Muscle of leg (tissue), 11 donors: ENCODE measurements around the gene MYO15B. TPM values are rescaled to one million over a fixed set of nuclear protein-coding genes. Genes with fewer than 3 reads are reported as not detected.
"Not testable (repeated sequence)": the region's sequence is repeated elsewhere in the genome, so short reads cannot be mapped to it uniquely, and the experiment has no call there.

Experiments
- DNase-seq: peaks from one replicate; pipeline ENCODE4 v3.0.0; 2013
- H3K27ac ChIP-seq: one replicate; pipeline ENCODE4 v1.5.1; 2013; ENCODE audit warnings: mild to moderate bottlenecking, low read length, control low read depth
- H3K27me3 ChIP-seq: one replicate; pipeline ENCODE4 v1.6.1; 2013; ENCODE audit warnings: low read length; ENCODE audit not compliant: control insufficient read depth, insufficient read depth
- H3K36me3 ChIP-seq: one replicate; pipeline ENCODE4 v1.6.1; 2013; ENCODE audit warnings: low read length; ENCODE audit not compliant: control insufficient read depth, insufficient read depth
- H3K4me1 ChIP-seq: one replicate; pipeline ENCODE4 v1.6.1; 2013; ENCODE audit warnings: low read length; ENCODE audit not compliant: control insufficient read depth, insufficient read depth
- H3K4me3 ChIP-seq: one replicate; pipeline ENCODE4 v1.5.1; 2013; ENCODE audit warnings: low read length, control low read depth
- H3K9me3 ChIP-seq: replicated peaks from 2 replicates; pipeline ENCODE4 v1.6.1; 2013; ENCODE audit warnings: low read depth, low read length; ENCODE audit not compliant: control insufficient read depth
- WGBS: methylation state at CpG from one replicate; pipeline ENCODE4 v1.1.5; 2013; ENCODE audit warnings: missing lambda C conversion rate; ENCODE audit not compliant: insufficient coverage; 5-methylcytosine and 5-hydroxymethylcytosine counted together
- polyA plus RNA-seq, 8 donors: library from polyadenylated mRNA; unstranded; fragments of 120-200 nt; gene quantifications; one replicate each; pipeline versions ENCODE4 v1.2.1 to v1.2.3, GENCODE V29; 2013; ENCODE audit warnings: inconsistent platforms in 1 of 8, low replicate concordance in 1 of 8; ENCODE audit not compliant: insufficient read length in 8 of 8, insufficient read depth in 1 of 8
- total RNA-seq: library from RNA; stranded (reverse); fragments of 120-200 nt; gene quantifications from one replicate; pipeline ENCODE4 v1.2.4, GENCODE V29; 2013

MYO15B gene
- total and polyA plus RNA-seq, 9 donors, result 52.9 to 147 (median 112) TPM

DNA sequence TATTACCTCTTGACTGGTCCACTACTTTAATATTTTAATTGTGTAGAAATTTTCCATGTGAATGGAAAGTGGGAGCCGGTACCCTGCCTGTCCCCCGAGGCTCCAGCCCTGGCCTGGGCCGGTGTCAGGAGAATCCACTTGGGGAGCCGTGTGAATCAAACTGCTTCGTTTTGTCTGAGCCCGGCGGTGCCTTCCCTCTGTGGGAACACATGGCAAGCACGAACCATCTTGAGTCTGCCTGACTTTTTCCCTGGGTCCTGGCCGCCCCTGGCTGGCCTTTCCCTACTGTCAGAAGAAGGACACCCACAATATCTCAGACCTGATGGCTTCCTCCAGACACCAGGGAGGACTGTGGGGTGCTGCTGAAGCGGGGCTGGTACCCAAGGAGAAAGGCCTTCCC lies 12.4 kb upstream of the MYO15B start:
- Histone ChIP-seq H3K4me1 (peaks cover 8% of the 10 kb centered on the region), H3K9me3 (no peaks in the 10 kb centered on the region), H3K4me3 (no peak overlapping the region), H3K36me3 (no peaks in the 10 kb centered on the region), H3K27ac (no peak overlapping the region), H3K27me3 (no peaks in the 10 kb centered on the region)
- WGBS, result 86% methylated on average over 8 of the region's 10 CpGs
- no peak for DNase-seq

DNA sequence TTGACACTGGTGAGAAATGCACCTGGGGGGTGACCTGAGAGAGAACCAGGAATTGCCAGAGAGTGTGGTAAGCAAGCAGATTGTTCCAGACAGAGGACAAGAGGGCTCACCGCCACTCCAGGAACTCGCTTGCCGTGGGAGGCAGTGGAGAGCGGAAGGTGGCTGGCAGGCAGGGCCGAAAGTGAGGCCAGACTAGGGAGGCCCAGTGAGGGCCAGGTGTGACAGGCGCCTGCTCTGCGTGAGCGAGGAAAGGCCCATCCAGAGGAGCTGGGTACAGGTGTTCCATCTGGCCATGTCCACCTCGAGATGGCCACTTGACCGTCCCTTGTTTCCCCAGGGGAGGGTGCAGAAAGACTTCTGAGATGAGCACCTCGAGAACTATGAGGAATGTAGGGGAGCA lies 11.9 kb upstream of the MYO15B start:
- no peak for DNase-seq
- peaks cover 6% of the 10 kb centered on the region for H3K4me1 ChIP-seq
- 82% methylated on average over 10 of the region's 11 CpGs for WGBS
- H3K4me3 ChIP-seq, result no peak overlapping the region
- H3K27me3 ChIP-seq, result no peaks in the 10 kb centered on the region
- H3K27ac ChIP-seq, result no peak overlapping the region
- H3K36me3 ChIP-seq, result no peaks in the 10 kb centered on the region
- no peaks in the 10 kb centered on the region for H3K9me3 ChIP-seq

DNA sequence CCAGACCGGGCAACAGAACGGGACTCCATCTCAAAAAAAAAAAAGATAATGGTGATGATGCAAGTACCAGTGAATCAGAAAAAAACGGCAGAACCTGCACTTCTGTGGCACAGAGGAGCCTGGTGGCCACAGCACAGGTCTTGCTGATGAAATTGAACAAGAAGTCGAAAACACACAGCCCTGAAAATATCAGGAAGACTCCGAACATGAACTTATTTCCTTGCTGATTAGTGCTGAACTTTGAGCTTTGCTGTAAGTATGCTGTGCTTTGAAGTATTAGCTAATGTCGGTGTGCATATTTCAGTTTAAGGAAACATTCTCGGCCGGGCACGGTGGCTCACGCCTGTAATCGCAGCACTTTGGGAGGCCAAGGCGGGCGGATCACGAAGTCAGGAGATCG lies 10.9 kb upstream of the MYO15B start:
- no peak for DNase-seq
- WGBS, result 86% methylated on average over 7 of the region's 15 CpGs
- H3K36me3 ChIP-seq, result no peaks in the 10 kb centered on the region
- no peaks in the 10 kb centered on the region for H3K9me3 ChIP-seq
- H3K4me3 ChIP-seq, result no peak overlapping the region
- no peak overlapping the region for H3K27ac ChIP-seq
- no peaks in the 10 kb centered on the region for H3K27me3 ChIP-seq
- peaks cover 5% of the 10 kb centered on the region for H3K4me1 ChIP-seq

DNA sequence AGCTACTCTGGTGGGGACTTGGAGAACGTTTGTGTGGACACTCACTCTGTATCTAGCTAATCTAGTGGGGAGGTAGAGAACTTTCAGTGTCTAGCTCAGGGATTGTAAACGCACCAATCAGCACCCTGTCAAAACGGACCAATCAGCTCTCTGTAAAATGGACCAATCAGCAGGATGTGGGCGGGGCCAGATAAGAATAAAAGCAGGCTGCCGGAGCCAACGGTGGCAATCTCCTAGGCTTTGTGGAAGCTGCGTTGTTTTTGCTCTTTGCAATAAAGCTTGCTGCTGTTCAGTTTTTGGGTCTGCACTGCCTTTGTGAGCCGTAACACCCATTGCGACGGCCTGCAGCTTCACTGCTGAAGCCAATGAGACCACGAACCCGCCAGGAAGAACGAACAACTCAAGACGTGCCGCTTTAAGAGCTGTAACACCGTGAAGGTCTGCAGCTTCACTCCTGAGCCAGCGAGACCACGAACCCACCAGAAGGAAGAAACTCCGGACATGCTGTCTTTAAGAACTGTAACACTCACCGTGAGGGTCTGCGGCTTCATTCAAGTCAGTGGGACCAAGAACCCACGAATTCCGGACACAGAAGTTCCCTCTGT lies 6.4 kb upstream of the MYO15B start:
- H3K27me3 ChIP-seq, H3K36me3 ChIP-seq, H3K4me1 ChIP-seq, H3K27ac ChIP-seq, H3K4me3 ChIP-seq, DNase-seq, H3K9me3 ChIP-seq: not testable (repeated sequence)
- 87% methylated on average over 21 of the region's 23 CpGs for WGBS

DNA sequence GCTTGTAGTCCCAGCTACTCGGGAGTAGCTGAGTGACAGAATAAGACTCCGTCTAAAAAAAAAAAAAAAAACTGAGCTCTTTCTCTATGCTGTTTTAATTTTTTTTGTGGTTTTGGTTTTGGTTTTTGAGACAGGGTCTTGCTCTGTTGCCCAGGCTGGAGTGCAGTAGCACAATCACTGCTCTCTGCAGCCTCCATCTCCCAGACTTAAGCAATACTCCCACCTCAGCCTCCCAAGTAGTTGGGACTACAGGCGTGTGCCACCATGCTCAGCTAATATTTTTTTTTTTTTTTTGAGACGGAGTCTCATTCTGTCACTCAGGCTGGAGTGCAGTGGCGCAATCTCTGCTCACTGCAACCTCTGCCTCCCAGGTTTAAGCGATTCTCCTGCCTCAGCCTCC lies 4.4 kb upstream of the MYO15B start:
- H3K4me3 ChIP-seq, H3K36me3 ChIP-seq, H3K27me3 ChIP-seq, H3K9me3 ChIP-seq, DNase-seq, H3K27ac ChIP-seq: not testable (repeated sequence)
- 82% methylated on average over 4 of the region's 6 CpGs for WGBS
- peaks cover 13% of the 10 kb centered on the region for H3K4me1 ChIP-seq

DNA sequence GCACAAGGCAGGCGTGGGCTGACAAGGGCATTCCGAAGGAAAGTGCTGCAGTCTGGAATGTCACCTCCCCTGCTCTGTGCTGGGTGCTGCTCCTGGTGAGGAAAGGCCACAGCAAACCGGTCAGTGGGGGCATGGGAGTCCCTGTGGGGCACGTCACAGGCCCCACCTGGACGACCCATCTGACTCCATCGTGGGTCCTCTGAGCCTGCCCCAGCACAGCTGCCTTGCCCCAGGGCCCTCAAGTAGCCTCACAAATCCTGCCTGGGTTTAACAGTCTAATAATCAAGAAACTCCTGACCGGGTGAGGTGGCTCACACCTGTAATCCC lies 2.8 kb upstream of the MYO15B start:
- WGBS, result 85% methylated on average over 5 of the region's 7 CpGs

DNA sequence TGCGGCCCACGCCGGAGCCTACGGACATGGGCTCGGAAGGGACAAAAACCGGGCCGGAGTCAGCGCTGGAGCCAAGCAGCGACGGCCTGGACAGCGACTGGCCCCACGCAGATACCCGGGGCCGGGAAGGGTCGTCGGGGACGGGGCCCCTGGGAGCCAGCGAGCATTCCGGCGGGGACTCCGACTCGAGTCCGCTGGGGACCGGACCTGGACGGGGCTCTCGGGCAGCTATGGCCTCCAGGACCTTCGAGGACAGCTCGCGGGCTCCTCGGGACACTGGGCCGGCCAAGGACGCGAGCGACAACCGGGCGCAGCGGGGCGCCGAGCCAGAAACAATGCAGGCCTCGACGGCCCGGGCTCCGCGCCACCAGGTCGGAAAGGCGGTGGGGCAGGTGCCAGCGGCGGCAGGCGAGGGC lies 1.0 kb downstream of the MYO15B start:
- Histone ChIP-seq H3K9me3 (no peaks in the 10 kb centered on the region), H3K27ac (peak overlapping the region; percentile 91), H3K4me3 (peak overlapping the region; percentile 76), H3K4me1 (peaks cover 19% of the 10 kb centered on the region), H3K27me3 (no peaks in the 10 kb centered on the region), H3K36me3 (peaks cover 18% of the 10 kb centered on the region)
- WGBS, result 2% methylated on average over 49 of the region's 49 CpGs
- no peak for DNase-seq

More for the DNA sequence above, 2.8 kb upstream of the MYO15B start:
- Histone ChIP-seq H3K4me3 (no peak overlapping the region), H3K4me1 (peaks cover 12% of the 10 kb centered on the region), H3K9me3 (no peaks in the 10 kb centered on the region), H3K27ac (no peak overlapping the region), H3K36me3 (no peaks in the 10 kb centered on the region), H3K27me3 (no peaks in the 10 kb centered on the region)
- DNase-seq, result no peak

DNA sequence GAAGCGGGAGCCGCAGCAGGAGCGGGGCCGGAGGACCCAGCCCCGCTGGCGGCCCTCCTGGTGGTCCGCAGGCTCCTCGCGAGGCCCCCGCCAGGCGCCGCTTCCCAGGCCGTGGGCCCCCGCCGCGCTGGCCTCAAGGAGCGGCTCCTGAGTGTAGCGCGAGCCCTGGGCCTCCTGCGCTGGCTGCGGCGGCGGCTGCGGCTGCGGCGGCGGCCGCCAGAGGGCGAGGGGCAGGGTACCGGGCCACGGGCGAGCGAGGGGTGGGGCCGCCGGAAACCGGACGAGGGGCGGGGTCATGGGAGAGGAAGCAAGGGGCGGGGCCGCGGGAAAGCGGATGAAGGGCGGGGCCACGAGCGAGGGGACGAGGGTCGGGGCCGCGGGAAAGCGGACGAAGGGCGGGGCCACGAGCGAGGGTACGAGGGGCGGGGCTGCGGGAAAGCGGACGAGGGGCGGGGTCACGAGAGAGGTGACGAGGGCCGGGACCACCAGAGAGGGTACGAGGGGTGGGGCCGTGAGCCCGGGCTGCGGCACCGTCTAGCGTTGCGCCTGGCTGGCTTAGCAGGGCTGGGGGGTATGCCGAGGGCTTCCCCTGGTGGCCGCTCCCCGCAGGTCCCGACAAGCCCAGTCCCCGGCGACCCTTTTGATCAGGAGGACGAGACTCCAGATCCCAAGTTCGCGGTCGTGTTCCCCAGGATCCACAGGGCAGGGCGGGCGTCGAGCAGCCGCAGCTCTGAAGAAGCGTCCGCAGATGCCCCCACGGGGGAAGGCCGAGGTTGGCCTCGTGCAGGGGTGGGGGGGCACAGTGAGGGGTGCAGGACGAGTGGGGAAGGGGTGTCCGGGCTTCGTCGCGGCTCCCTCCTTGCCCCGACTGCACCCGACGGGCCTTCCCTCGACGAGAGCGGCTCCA lies 1.7 kb downstream of the MYO15B start:
- WGBS, result 3% methylated on average over 98 of the region's 100 CpGs
- Histone ChIP-seq H3K4me1 (peaks cover 19% of the 10 kb centered on the region), H3K9me3 (no peaks in the 10 kb centered on the region), H3K27ac (peak overlapping the region; percentile 91), H3K36me3 (peaks cover 18% of the 10 kb centered on the region), H3K4me3 (peak overlapping the region; percentile 76), H3K27me3 (no peaks in the 10 kb centered on the region)
- DNase-seq, result peak; percentile 96

DNA sequence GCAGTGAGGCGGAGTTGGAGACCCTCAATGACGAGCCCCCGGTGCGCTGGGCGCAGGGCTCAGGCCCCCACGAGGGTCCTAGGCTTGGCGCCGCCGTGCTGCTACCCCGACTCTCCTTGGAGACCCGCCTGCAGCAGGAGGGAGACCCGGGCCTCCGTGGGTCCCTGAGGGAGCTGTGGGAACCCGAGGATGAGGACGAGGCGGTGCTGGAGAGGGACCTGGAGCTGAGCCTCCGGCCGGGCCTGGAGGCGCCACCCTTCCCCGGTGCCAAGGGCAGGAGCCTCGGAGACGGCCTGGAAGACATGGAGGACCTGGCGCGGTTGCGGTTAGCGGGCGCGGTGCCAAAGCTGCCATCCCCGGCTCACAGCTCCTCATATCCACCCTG lies 2.3 kb downstream of the MYO15B start:
- peaks cover 18% of the 10 kb centered on the region for H3K36me3 ChIP-seq
- no peak overlapping the region for H3K27ac ChIP-seq
- H3K4me3 ChIP-seq, result peak overlapping the region; percentile 63
- H3K4me1 ChIP-seq, result peaks cover 19% of the 10 kb centered on the region
- H3K9me3 ChIP-seq, result no peaks in the 10 kb centered on the region
- WGBS, result 42% methylated on average over 15 of the region's 29 CpGs
- DNase-seq, result no peak
- H3K27me3 ChIP-seq, result no peaks in the 10 kb centered on the region

DNA sequence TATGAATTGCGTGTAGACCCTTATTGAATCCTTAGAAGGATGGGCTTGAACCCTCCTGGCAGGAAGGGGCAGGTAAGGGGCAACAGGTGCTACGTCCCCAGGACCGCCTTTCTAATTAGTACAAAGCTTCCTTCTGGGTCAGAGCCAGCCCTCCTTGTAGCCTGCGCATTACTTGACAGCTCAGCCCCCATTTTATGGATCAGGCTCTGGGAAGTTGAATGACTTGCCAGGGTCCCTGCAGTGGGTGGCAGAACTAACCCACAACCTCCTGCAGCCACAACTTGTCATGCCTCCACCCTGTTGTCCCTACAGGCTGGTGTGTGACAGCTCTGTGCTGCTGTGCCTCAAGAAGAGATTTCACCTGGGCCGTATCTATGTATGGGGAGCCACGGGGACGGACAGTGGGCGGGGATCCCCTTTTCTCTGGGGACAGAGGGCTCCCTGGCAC lies 2.7 kb downstream of the MYO15B start:
- Histone ChIP-seq H3K27ac (no peak overlapping the region), H3K36me3 (peaks cover 18% of the 10 kb centered on the region), H3K4me3 (no peak overlapping the region)

More for the DNA sequence above, 2.7 kb downstream of the MYO15B start:
- no peaks in the 10 kb centered on the region for H3K27me3 ChIP-seq
- 84% methylated on average over 5 of the region's 8 CpGs for WGBS
- no peaks in the 10 kb centered on the region for H3K9me3 ChIP-seq
- peaks cover 19% of the 10 kb centered on the region for H3K4me1 ChIP-seq
- no peak for DNase-seq
